ENCODE data around the gene IBA57. TPM values are rescaled to one million over a fixed set of nuclear protein-coding genes. Genes with fewer than 3 reads are reported as not detected.

IBA57 gene
- polyA plus RNA-seq, 1 donor (not counting 4 experiments of a cell fraction or from before 2014, with no cell fraction given), result 1.5 TPM

- Histone ChIP-seq H3K9ac (ENCODE audit: control insufficient read depth, extremely low read depth, insufficient read depth, low read length) (no peak overlapping the region), H2AFZ (ENCODE audit: control insufficient read depth, low read length) (no peak overlapping the region), H3K9me3 (ENCODE audit: control insufficient read depth, low read depth, low read length) (no peaks in the 10 kb centered on the region), H3K4me1 (ENCODE audit: control insufficient read depth, extremely low read depth, insufficient read depth, low read length) (peaks cover 22% of the 10 kb centered on the region), H3K4me3 (ENCODE audit: control insufficient read depth in 2 of 3, extremely low read depth in 1 of 3, insufficient read depth in 2 of 3, low read depth in 1 of 3, low read length in 3 of 3) (no peak overlapping the region), H4K20me1 (ENCODE audit: control insufficient read depth, extremely low read depth, insufficient read depth, low read length) (no peaks in the 10 kb centered on the region), H3K79me2 (ENCODE audit: control insufficient read depth, insufficient read depth, low read length) (peaks cover 13% of the 10 kb centered on the region), H3K9me1 (ENCODE audit: control insufficient read depth, extremely low read depth, insufficient read depth, low read length) (no peaks in the 10 kb centered on the region), H3K4me2 (ENCODE audit: control insufficient read depth, extremely low read depth, insufficient read depth, low read depth, low read length) (no peak overlapping the region), H3K27me3 (ENCODE audit: control insufficient read depth, extremely low read depth, insufficient read depth, low read length) (no peaks in the 10 kb centered on the region), H3K36me3 (ENCODE audit: control insufficient read depth in 2 of 2, extremely low read depth in 1 of 2, insufficient read depth in 2 of 2, low read length in 2 of 2) (no peaks in the 10 kb centered on the region), H3K27ac (ENCODE audit: control insufficient read depth, insufficient read depth, low read length) (no peak overlapping the region)
- FAIRE-seq (no peak), DNase-seq (ENCODE audit: low read depth, low spot score) (no peak)
- no peak for TF ChIP-seq CTCF (optimal IDR thresholded peaks at IDR 0.05 in 1 of 3, IDR thresholded peaks at IDR 0.05 in 1 of 3, conservative IDR thresholded peaks at IDR 0.05 in 1 of 3; ENCODE audit: extremely low read depth in 1 of 3, insufficient read depth in 2 of 3, low read length in 3 of 3)
- TF ChIP-seq EZH2 (IDR thresholded peaks at IDR 0.05; ENCODE audit: low read length), result no peak
- dilution Hi-C loops (cut with MboI; ENCODE audit: extremely low pct_ligation_motif_present, low sequenced_read_pairs), result no loop called here
These were observed 47.6 kb upstream of the IBA57 start for GRCh38 chr1:228118040-228118439.

GRCh38 chr1:228120351-228120750 is 45.3 kb upstream of the IBA57 start:
- H3K27ac ChIP-seq (ENCODE audit: control insufficient read depth, insufficient read depth, low read length), result peak overlapping the region; percentile 77
- no peaks in the 10 kb centered on the region for H4K20me1 ChIP-seq (ENCODE audit: control insufficient read depth, extremely low read depth, insufficient read depth, low read length)
- dilution Hi-C loops (cut with MboI; ENCODE audit: extremely low pct_ligation_motif_present, low sequenced_read_pairs), result no loop called here
- H3K4me3 ChIP-seq (ENCODE audit: control insufficient read depth in 2 of 3, extremely low read depth in 1 of 3, insufficient read depth in 2 of 3, low read depth in 1 of 3, low read length in 3 of 3), result peak overlapping the region; percentile 36 to 61 (median 57)
- H3K9ac ChIP-seq (ENCODE audit: control insufficient read depth, extremely low read depth, insufficient read depth, low read length), result peak overlapping the region; percentile 67
- peaks cover 22% of the 10 kb centered on the region for H3K4me1 ChIP-seq (ENCODE audit: control insufficient read depth, extremely low read depth, insufficient read depth, low read length)
- no peaks in the 10 kb centered on the region for H3K9me3 ChIP-seq (ENCODE audit: control insufficient read depth, low read depth, low read length)
- FAIRE-seq, result peak; percentile 83
- H2AFZ ChIP-seq (ENCODE audit: control insufficient read depth, low read length), result peak overlapping the region; percentile 79
- H3K79me2 ChIP-seq (ENCODE audit: control insufficient read depth, insufficient read depth, low read length), result peaks cover 13% of the 10 kb centered on the region
- H3K4me2 ChIP-seq (ENCODE audit: control insufficient read depth, extremely low read depth, insufficient read depth, low read depth, low read length), result peak overlapping the region; percentile 90
- H3K9me1 ChIP-seq (ENCODE audit: control insufficient read depth, extremely low read depth, insufficient read depth, low read length), result no peaks in the 10 kb centered on the region
- TF ChIP-seq CTCF (optimal IDR thresholded peaks at IDR 0.05 in 1 of 3, IDR thresholded peaks at IDR 0.05 in 1 of 3, conservative IDR thresholded peaks at IDR 0.05 in 1 of 3; ENCODE audit: extremely low read depth in 1 of 3, insufficient read depth in 2 of 3, low read length in 3 of 3), result no peak
- no peak for TF ChIP-seq EZH2 (IDR thresholded peaks at IDR 0.05; ENCODE audit: low read length)
- no peak for DNase-seq (ENCODE audit: low read depth, low spot score)
- H3K27me3 ChIP-seq (ENCODE audit: control insufficient read depth, extremely low read depth, insufficient read depth, low read length), result no peaks in the 10 kb centered on the region
- no peaks in the 10 kb centered on the region for H3K36me3 ChIP-seq (ENCODE audit: control insufficient read depth in 2 of 2, extremely low read depth in 1 of 2, insufficient read depth in 2 of 2, low read length in 2 of 2)

All from keratinocyte (primary cell).